Ishikawa (cell line): ENCODE data around the gene PPDPF.

Source experiments
- CREB1 ChIP-seq: IDR thresholded peaks from 2 replicates; pipeline ENCODE4 v1.6.1; 2012; ENCODE audit warnings: low read depth
- EGR1 ChIP-seq: IDR thresholded peaks from 2 replicates; pipeline ENCODE4 v1.6.1; 2012
- EP300 ChIP-seq: IDR thresholded peaks from 2 replicates; pipeline ENCODE4 v1.6.1; 2012; ENCODE audit warnings: borderline replicate concordance
- FOXM1 ChIP-seq: IDR thresholded peaks from 2 replicates; pipeline ENCODE4 v1.6.1; 2012; ENCODE audit warnings: low read depth, borderline replicate concordance
- RAD21 ChIP-seq: IDR thresholded peaks from 2 replicates; pipeline ENCODE4 v1.6.1; 2012; ENCODE audit warnings: low read depth
- TAF1 ChIP-seq: IDR thresholded peaks from 2 replicates; pipeline ENCODE4 v1.6.1; 2012; ENCODE audit warnings: low read depth, mild to moderate bottlenecking
- TEAD4 ChIP-seq: IDR thresholded peaks from 2 replicates; pipeline ENCODE4 v1.6.1; 2012
- ZBTB7A ChIP-seq: IDR thresholded peaks from 2 replicates; pipeline ENCODE4 v1.6.1; 2012; ENCODE audit warnings: low read depth
- TF ChIP-seq, protein P1 (sequence below): IDR thresholded peaks from 2 replicates; pipeline ENCODE4 v1.6.1; 2012
- TF ChIP-seq, protein P2 (sequence below): IDR thresholded peaks from 2 replicates; pipeline ENCODE4 v1.6.1; 2012
- TF ChIP-seq, protein P3 (sequence below): IDR thresholded peaks from 2 replicates; pipeline ENCODE4 v1.6.1; 2012; ENCODE audit warnings: low read depth, mild to moderate bottlenecking

GRCh38 chr20:63537525-63538203, 17.1 kb downstream of the PPDPF start:
- TF ChIP-seq ZBTB7A (peak; percentile 81), TAF1 (peak; percentile 40; the same call in 1 of the 2 replicates), RAD21 (peak; percentile 95), EP300 (peak; percentile 53; the same call in 1 of the 2 replicates), CREB1 (no peak), EGR1 (peak; percentile 58), TEAD4 (no peak), FOXM1 (0 out of 2 replicates have a peak, but pooled peaks have one; percentile 1)
- TF ChIP-seq, protein P1, sequence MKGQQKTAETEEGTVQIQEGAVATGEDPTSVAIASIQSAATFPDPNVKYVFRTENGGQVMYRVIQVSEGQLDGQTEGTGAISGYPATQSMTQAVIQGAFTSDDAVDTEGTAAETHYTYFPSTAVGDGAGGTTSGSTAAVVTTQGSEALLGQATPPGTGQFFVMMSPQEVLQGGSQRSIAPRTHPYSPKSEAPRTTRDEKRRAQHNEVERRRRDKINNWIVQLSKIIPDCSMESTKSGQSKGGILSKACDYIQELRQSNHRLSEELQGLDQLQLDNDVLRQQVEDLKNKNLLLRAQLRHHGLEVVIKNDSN = 0 out of 2 replicates have a peak, but pooled peaks have one; percentile 15
- TF ChIP-seq, protein P2, sequence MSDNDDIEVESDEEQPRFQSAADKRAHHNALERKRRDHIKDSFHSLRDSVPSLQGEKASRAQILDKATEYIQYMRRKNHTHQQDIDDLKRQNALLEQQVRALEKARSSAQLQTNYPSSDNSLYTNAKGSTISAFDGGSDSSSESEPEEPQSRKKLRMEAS = peak; percentile 74
- TF ChIP-seq, protein P3, sequence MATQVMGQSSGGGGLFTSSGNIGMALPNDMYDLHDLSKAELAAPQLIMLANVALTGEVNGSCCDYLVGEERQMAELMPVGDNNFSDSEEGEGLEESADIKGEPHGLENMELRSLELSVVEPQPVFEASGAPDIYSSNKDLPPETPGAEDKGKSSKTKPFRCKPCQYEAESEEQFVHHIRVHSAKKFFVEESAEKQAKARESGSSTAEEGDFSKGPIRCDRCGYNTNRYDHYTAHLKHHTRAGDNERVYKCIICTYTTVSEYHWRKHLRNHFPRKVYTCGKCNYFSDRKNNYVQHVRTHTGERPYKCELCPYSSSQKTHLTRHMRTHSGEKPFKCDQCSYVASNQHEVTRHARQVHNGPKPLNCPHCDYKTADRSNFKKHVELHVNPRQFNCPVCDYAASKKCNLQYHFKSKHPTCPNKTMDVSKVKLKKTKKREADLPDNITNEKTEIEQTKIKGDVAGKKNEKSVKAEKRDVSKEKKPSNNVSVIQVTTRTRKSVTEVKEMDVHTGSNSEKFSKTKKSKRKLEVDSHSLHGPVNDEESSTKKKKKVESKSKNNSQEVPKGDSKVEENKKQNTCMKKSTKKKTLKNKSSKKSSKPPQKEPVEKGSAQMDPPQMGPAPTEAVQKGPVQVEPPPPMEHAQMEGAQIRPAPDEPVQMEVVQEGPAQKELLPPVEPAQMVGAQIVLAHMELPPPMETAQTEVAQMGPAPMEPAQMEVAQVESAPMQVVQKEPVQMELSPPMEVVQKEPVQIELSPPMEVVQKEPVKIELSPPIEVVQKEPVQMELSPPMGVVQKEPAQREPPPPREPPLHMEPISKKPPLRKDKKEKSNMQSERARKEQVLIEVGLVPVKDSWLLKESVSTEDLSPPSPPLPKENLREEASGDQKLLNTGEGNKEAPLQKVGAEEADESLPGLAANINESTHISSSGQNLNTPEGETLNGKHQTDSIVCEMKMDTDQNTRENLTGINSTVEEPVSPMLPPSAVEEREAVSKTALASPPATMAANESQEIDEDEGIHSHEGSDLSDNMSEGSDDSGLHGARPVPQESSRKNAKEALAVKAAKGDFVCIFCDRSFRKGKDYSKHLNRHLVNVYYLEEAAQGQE = 0 out of 2 replicates have a peak, but pooled peaks have one; percentile 7
